OCI-LY7 (cell line): ENCODE measurements around the gene GTF3C2. TPM values are rescaled to one million over a fixed set of nuclear protein-coding genes. Genes with fewer than 3 reads are reported as not detected.

Experiments used
- Bru-seq: library from RNA; stranded (reverse); fragments of 400-500 nt; gene quantifications from one replicate; lab custom pipeline; 2021; lab: Mats Ljungman, UMichigan
- BruChase-seq, 2 experiments: library from RNA; stranded (reverse); fragments of 400-500 nt; gene quantifications; one replicate each; lab custom pipeline; 2021; lab: Mats Ljungman, UMichigan
- BruUV-seq: library from RNA; stranded (reverse); fragments of 400-500 nt; replicated peaks from 2 replicates; lab custom pipeline; 2021; lab: Mats Ljungman, UMichigan
- CTCF ChIA-PET: fragments of 300-600 bp; sonication (Branson Sonifier 250); formaldehyde crosslinking; loops from one replicate; lab custom pipeline; 2022; ENCODE audit warnings: antibody characterized with exemption; ENCODE audit not compliant: unreplicated experiment; lab: Charles Lee
- POLR2A ChIA-PET: fragments of 300-600 bp; sonication (Branson Sonifier 250); formaldehyde crosslinking; loops from one replicate; lab custom pipeline; 2022; ENCODE audit warnings: antibody characterized with exemption; lab: Charles Lee
- DNase-seq: peaks from one replicate; pipeline ENCODE4 v3.0.0-alpha.2; 2015; ENCODE audit warnings: low spot score
- H2AFZ ChIP-seq: fragments of 200-600 bp; sonication (generic), shearing (Covaris generic); 2 replicates; pipeline ENCODE4 v1.6.1; 2014; ENCODE audit warnings: mild to moderate bottlenecking, antibody characterized with exemption, low read length, moderate library complexity
- H3K27ac ChIP-seq: fragments of 200-600 bp; sonication (generic); 2 replicates; pipeline ENCODE4 v1.5.1; 2014; ENCODE audit warnings: mixed run types, low read depth, mild to moderate bottlenecking, moderate library complexity, low read length, inconsistent platforms; ENCODE audit not compliant: poor library complexity, severe bottlenecking
- H3K36me3 ChIP-seq: fragments of 200-600 bp; sonication (generic); 2 replicates; pipeline ENCODE4 v1.6.1; 2014; ENCODE audit warnings: mild to moderate bottlenecking, antibody characterized with exemption, low read length, moderate library complexity, mixed read lengths; ENCODE audit not compliant: insufficient read depth
- H3K4me1 ChIP-seq: fragments of 200-600 bp; sonication (generic); 2 replicates; pipeline ENCODE4 v1.5.1; 2014; ENCODE audit warnings: mild to moderate bottlenecking, low read length; ENCODE audit not compliant: insufficient read depth, poor library complexity, severe bottlenecking
- H3K4me2 ChIP-seq: fragments of 200-600 bp; sonication (generic); 2 replicates; pipeline ENCODE4 v1.6.1; 2014; ENCODE audit warnings: mild to moderate bottlenecking, low read length
- H3K4me3 ChIP-seq: fragments of 200-600 bp; sonication (generic); 2 replicates; pipeline ENCODE4 v1.5.1; 2014; ENCODE audit warnings: mild to moderate bottlenecking, low read depth, low read length; ENCODE audit not compliant: poor library complexity, severe bottlenecking
- H3K79me2 ChIP-seq: fragments of 200-600 bp; sonication (generic); 2 replicates; pipeline ENCODE4 v1.6.1; 2016; ENCODE audit warnings: low read depth, mild to moderate bottlenecking, low read length, moderate library complexity, mixed read lengths; ENCODE audit not compliant: insufficient read depth
- H3K9me2 ChIP-seq: fragments of 200-600 bp; sonication (generic); 2 replicates; pipeline ENCODE4 v1.6.1; 2016; ENCODE audit warnings: mild to moderate bottlenecking, low read length, mixed read lengths; ENCODE audit not compliant: insufficient read depth
- H3K9me3 ChIP-seq: fragments of 200-600 bp; sonication (generic); 2 replicates; pipeline ENCODE4 v1.6.1; 2014; ENCODE audit warnings: mild to moderate bottlenecking, mixed run types, low read length, mixed read lengths
- H4K20me1 ChIP-seq: fragments of 200-600 bp; sonication (generic); 2 replicates; pipeline ENCODE4 v1.6.1; 2014; ENCODE audit warnings: mild to moderate bottlenecking, antibody characterized with exemption, low read length, moderate library complexity, mixed read lengths; ENCODE audit not compliant: insufficient read depth
- CTCF ChIP-seq: fragments of 200-600 bp; sonication (generic); conservative IDR thresholded peaks from 2 replicates; pipeline ENCODE4 v1.5.1; 2014; ENCODE audit warnings: mild to moderate bottlenecking, antibody characterized with exemption, low read length, moderate library complexity, mixed read lengths
- EZH2phosphoT487 ChIP-seq: fragments of 200-600 bp; sonication (generic); IDR thresholded peaks from 2 replicates; pipeline ENCODE4 v1.6.1; 2018; ENCODE audit warnings: low read depth, borderline replicate concordance, mild to moderate bottlenecking, mixed run types, antibody characterized with exemption, low read length, moderate library complexity, mixed read lengths
- intact Hi-C: fragments of 100-400 bp; cut with micrococcal nuclease; formaldehyde crosslinking; loops from one replicate; pipeline ENCODE4 v1.10.0; 2022; ENCODE audit not compliant: unreplicated experiment
- long read RNA-seq: library from polyadenylated mRNA; stranded (forward); transcript quantifications from one replicate; pipeline ENCODE4 v2.0.0, GENCODE V29; 2022
- total RNA-seq, 2 experiments: library from RNA; depleted of rRNA in 1 of 2; stranded (reverse); fragments of >200 nt in 1 of 2; shearing (Covaris generic) in 1 of 2; gene quantifications; 2 replicates each; pipeline ENCODE4 v1.2.3, GENCODE V29; 2014 to 2022

The GTF3C2 gene
- total RNA-seq (2014; rRNA removed; shearing (Covaris generic)), result 54.2 and 56.9 TPM in 2 replicates
- total RNA-seq (2022), result 70.3 and 77.7 TPM in 2 replicates
- percentile 70 among the genes with signal in this experiment for Bru-seq, nascent RNA
- BruChase-seq, experiment 1, labeled RNA remaining after a 6-hour chase, result percentile 82 among the genes with signal in this experiment
- BruChase-seq, experiment 2, labeled RNA remaining after a 2-hour chase, result percentile 82 among the genes with signal in this experiment
- long read RNA-seq, transcript GTF3C2-202 (19 exons, 3,992 nt), result minor isoform, 5 of 63 reads
- long read RNA-seq, transcript GTF3C2-201 (19 exons, 3,882 nt), result major isoform, 17 of 63 reads
- long read RNA-seq, partial matches to known transcripts, result 24 of 63 reads
- long read RNA-seq, other reads (novel, unspliced or antisense), result 17 of 63 reads

GRCh38 chr2:27356382-27357181, at the start of gene GTF3C2:
TSS of gene GTF3C2 (minus strand) at chr2:27356764. CDS start at chr2:27343554, 13,210 bp downstream.
- Histone ChIP-seq H3K4me3 (peak within 1 kb of the TSS; percentile 77), H3K36me3 (peaks cover 19% of the 10 kb centered on the region), H3K9me3 (no peaks in the 10 kb centered on the region), H3K4me2 (peak within 1 kb of the TSS; percentile 97), H2AFZ (peak within 1 kb of the TSS; percentile 77), H3K9me2 (no peaks in the 10 kb centered on the region), H3K4me1 (peaks cover 29% of the 10 kb centered on the region), H3K79me2 (peaks cover 66% of the 10 kb centered on the region), H3K27ac (peak within 1 kb of the TSS; percentile 88), H4K20me1 (0 out of 2 replicates have a peak, but pooled peaks cover 4% of the 10 kb centered on the region)
- ChIA-PET POLR2A (interaction anchor here (0.6 to 1.9 kb wide), 6 partner anchors 13 to 271 kb away, joined by 3 to 10 read pairs (median 4); partner anchors contain the start of gene EIF2B4), CTCF (interaction anchor here (1.2 kb wide), 1 partner anchor 38 kb away, joined by 3 read pairs; no protein-coding TSS in a partner anchor)
- BruUV-seq, result no TSS peak
- no peak for TF ChIP-seq CTCF
- TF ChIP-seq EZH2phosphoT487, result no peak
- peak; percentile 99 for DNase-seq
- intact Hi-C loops, result loop anchor here (1.0 to 5.0 kb wide), 4 partner anchors 14 to 306 kb away; partner anchors contain the start of genes AGBL5, ATRAID, EIF2B4 and MPV17

- peaks cover 100% of the 10 kb centered on the region for H3K79me2 ChIP-seq
- H3K9me2 ChIP-seq, result no peaks in the 10 kb centered on the region
- no peak overlapping the region for H3K4me2 ChIP-seq
- no peak for DNase-seq
- no TSS peak for BruUV-seq
- peaks cover 9% of the 10 kb centered on the region; the same call in 1 of the 2 replicates for H4K20me1 ChIP-seq
- H3K36me3 ChIP-seq, result peaks cover 88% of the 10 kb centered on the region
- ChIA-PET POLR2A (interaction anchor here (0.7 kb wide), 1 partner anchor 298 kb away, joined by 4 read pairs; no protein-coding TSS in a partner anchor), CTCF (no interaction called here)
- no peaks in the 10 kb centered on the region for H3K9me3 ChIP-seq
- TF ChIP-seq EZH2phosphoT487 (no peak), CTCF (no peak)
- no peaks in the 10 kb centered on the region for H3K4me1 ChIP-seq
- H2AFZ ChIP-seq, result no peak overlapping the region
- H3K27ac ChIP-seq, result no peak overlapping the region
- intact Hi-C loops, result loop anchor here (10.0 kb wide), 1 partner anchor 264 kb away; the partner anchor contains the start of genes SLC4A1AP and SUPT7L
- H3K4me3 ChIP-seq, result no peak overlapping the region
These were observed 44.0 kb upstream of the GTF3C2 start for GRCh38 chr2:27400348-27401135.
